ENCODE data around the gene LDHAL6B.

- TF ChIP-seq POLR2A (IDR thresholded peaks at IDR 0.05) (no peak), EP300 (IDR thresholded peaks at IDR 0.05) (no peak), POLR2AphosphoS5 (IDR thresholded peaks at IDR 0.05) (no peak)
Measured at GRCh38 chr15:59218710-59219109, 12.1 kb downstream of the LDHAL6B start.
